ENCODE results near the gene CLC.
"Not testable (repeated sequence)": the region's sequence is repeated elsewhere in the genome, so short reads cannot be mapped to it uniquely, and the experiment has no call there.

GRCh38 chr19:39720144-39720543 lies 17.7 kb downstream of the CLC start:
- TF ChIP-seq CTCF (IDR thresholded peaks at IDR 0.05; ENCODE audit: insufficient read depth, low read depth, low read length); EZH2 (IDR thresholded peaks at IDR 0.05; ENCODE audit: insufficient read depth, low read length): not testable (repeated sequence)

Measured in astrocyte (in vitro differentiated cells and primary cell).